ENCODE measurements around the gene SMARCA2.
A peak's percentile ranks its signal among the peaks of the same experiment; 100 is the strongest.

SMARCA2 gene

GRCh38 chr9:2093920-2094597 lies 78.9 kb downstream of the SMARCA2 start:
- Histone ChIP-seq H4K91ac (ENCODE audit: low read length) (no peak overlapping the region), H3K36me3 (ENCODE audit: control insufficient read depth in 1 of 2, insufficient read depth in 2 of 2, low read depth in 1 of 2, low read length in 2 of 2) (peaks cover 6 to 90% of the 10 kb centered on the region in 2 experiments), H4K8ac (ENCODE audit: low read length) (no peak overlapping the region), H3K4ac (ENCODE audit: low read depth in 1 of 2, low read length in 2 of 2) (no peak overlapping the region), H2BK5ac (ENCODE audit: low read depth, low read length, poor library complexity, severe bottlenecking) (no peak overlapping the region), H2BK15ac (ENCODE audit: low read depth, poor library complexity, severe bottlenecking) (no peak overlapping the region), H3K4me3 (ENCODE audit: insufficient read depth in 1 of 2, low read depth in 1 of 2, low read length in 2 of 2) (no peak overlapping the region), H3K9me3 (ENCODE audit: control insufficient read depth, low read length) (no peaks in the 10 kb centered on the region), H3K4me1 (ENCODE audit: control insufficient read depth, insufficient read depth, low read depth, low read length) (peaks cover 3% of the 10 kb centered on the region), H2BK120ac (ENCODE audit: low read depth, low read length) (no peak overlapping the region), H3K18ac (ENCODE audit: low read depth in 1 of 2, low read length in 2 of 2) (no peak overlapping the region), H3K79me1 (replicated peaks; ENCODE audit: low read length, poor library complexity, severe bottlenecking) (peaks cover 8% of the 10 kb centered on the region), H3K23ac (ENCODE audit: low read length in 2 of 2) (no peak overlapping the region), H2AK5ac (ENCODE audit: low read length, severe bottlenecking) (no peak overlapping the region), H3K27me3 (ENCODE audit: control insufficient read depth in 1 of 2, insufficient read depth in 1 of 2, low read length in 2 of 2) (no peaks in the 10 kb centered on the region), H3K4me2 (ENCODE audit: low read length, poor library complexity, severe bottlenecking) (no peak overlapping the region), H2AFZ (ENCODE audit: low read depth, low read length) (no peak overlapping the region), H3K14ac (ENCODE audit: low read length in 2 of 2) (peak overlapping the region in 1 of 2 experiments; percentile 26), H3K9ac (ENCODE audit: low read length) (no peak overlapping the region), H3K27ac (ENCODE audit: low read length, poor library complexity, severe bottlenecking) (no peak overlapping the region), H2BK12ac (ENCODE audit: low read length in 2 of 2) (no peak overlapping the region)
- 0% methylated on average over 1 of the region's 2 CpGs for WGBS
- peak; percentile 29 for DNase-seq

GRCh38 chr9:2096376-2096970 lies 81.3 kb downstream of the SMARCA2 start:
- WGBS = 85% methylated on average over 5 of the region's 6 CpGs
- peaks cover 8% of the 10 kb centered on the region for H3K79me1 ChIP-seq (replicated peaks; ENCODE audit: low read length, poor library complexity, severe bottlenecking)
- H3K27me3 ChIP-seq (ENCODE audit: control insufficient read depth in 1 of 2, insufficient read depth in 1 of 2, low read length in 2 of 2) = no peaks in the 10 kb centered on the region

GRCh38 chr9:2106666-2107065 lies 91.5 kb downstream of the SMARCA2 start:
- DNase-seq = no peak
- Histone ChIP-seq H3K27ac (ENCODE audit: low read length, poor library complexity, severe bottlenecking) (no peak overlapping the region), H2BK15ac (ENCODE audit: low read depth, poor library complexity, severe bottlenecking) (no peak overlapping the region), H3K23ac (ENCODE audit: low read length in 2 of 2) (no peak overlapping the region), H3K4me1 (ENCODE audit: control insufficient read depth, insufficient read depth, low read depth, low read length) (no peaks in the 10 kb centered on the region), H3K4me2 (ENCODE audit: low read length, poor library complexity, severe bottlenecking) (no peak overlapping the region), H3K18ac (ENCODE audit: low read depth in 1 of 2, low read length in 2 of 2) (no peak overlapping the region), H3K79me1 (replicated peaks; ENCODE audit: low read length, poor library complexity, severe bottlenecking) (peaks cover 2% of the 10 kb centered on the region), H2BK12ac (ENCODE audit: low read length in 2 of 2) (no peak overlapping the region), H3K4me3 (ENCODE audit: insufficient read depth in 1 of 2, low read depth in 1 of 2, low read length in 2 of 2) (no peak overlapping the region), H3K27me3 (ENCODE audit: control insufficient read depth in 1 of 2, insufficient read depth in 1 of 2, low read length in 2 of 2) (no peaks in the 10 kb centered on the region), H4K8ac (ENCODE audit: low read length) (no peak overlapping the region), H3K9me3 (ENCODE audit: control insufficient read depth, low read length) (no peaks in the 10 kb centered on the region), H4K91ac (ENCODE audit: low read length) (no peak overlapping the region), H3K14ac (ENCODE audit: low read length in 2 of 2) (no peak overlapping the region), H2BK120ac (ENCODE audit: low read depth, low read length) (no peak overlapping the region), H2AK5ac (ENCODE audit: low read length, severe bottlenecking) (no peak overlapping the region), H3K9ac (ENCODE audit: low read length) (no peak overlapping the region), H3K4ac (ENCODE audit: low read depth in 1 of 2, low read length in 2 of 2) (no peak overlapping the region), H3K36me3 (ENCODE audit: control insufficient read depth in 1 of 2, insufficient read depth in 2 of 2, low read depth in 1 of 2, low read length in 2 of 2) (peaks cover 0 to 75% of the 10 kb centered on the region in 2 experiments), H2AFZ (ENCODE audit: low read depth, low read length) (no peak overlapping the region), H2BK5ac (ENCODE audit: low read depth, low read length, poor library complexity, severe bottlenecking) (no peak overlapping the region)
- WGBS = no CpG with 5 or more reads among the region's 1 CpG

More at GRCh38 chr9:2096376-2096970, 81.3 kb downstream of the SMARCA2 start:
- Histone ChIP-seq H3K4me2 (ENCODE audit: low read length, poor library complexity, severe bottlenecking) (no peak overlapping the region), H3K36me3 (ENCODE audit: control insufficient read depth in 1 of 2, insufficient read depth in 2 of 2, low read depth in 1 of 2, low read length in 2 of 2) (peaks cover 16 to 88% of the 10 kb centered on the region in 2 experiments), H3K18ac (ENCODE audit: low read depth in 1 of 2, low read length in 2 of 2) (no peak overlapping the region), H3K4me3 (ENCODE audit: insufficient read depth in 1 of 2, low read depth in 1 of 2, low read length in 2 of 2) (no peak overlapping the region), H3K4ac (ENCODE audit: low read depth in 1 of 2, low read length in 2 of 2) (no peak overlapping the region), H2BK12ac (ENCODE audit: low read length in 2 of 2) (no peak overlapping the region), H3K9ac (ENCODE audit: low read length) (no peak overlapping the region), H2BK5ac (ENCODE audit: low read depth, low read length, poor library complexity, severe bottlenecking) (no peak overlapping the region), H3K4me1 (ENCODE audit: control insufficient read depth, insufficient read depth, low read depth, low read length) (peaks cover 3% of the 10 kb centered on the region), H2BK15ac (ENCODE audit: low read depth, poor library complexity, severe bottlenecking) (no peak overlapping the region), H3K9me3 (ENCODE audit: control insufficient read depth, low read length) (no peaks in the 10 kb centered on the region), H3K27ac (ENCODE audit: low read length, poor library complexity, severe bottlenecking) (no peak overlapping the region), H3K14ac (ENCODE audit: low read length in 2 of 2) (no peak overlapping the region), H2AFZ (ENCODE audit: low read depth, low read length) (no peak overlapping the region), H4K91ac (ENCODE audit: low read length) (no peak overlapping the region), H2BK120ac (ENCODE audit: low read depth, low read length) (no peak overlapping the region), H2AK5ac (ENCODE audit: low read length, severe bottlenecking) (no peak overlapping the region), H4K8ac (ENCODE audit: low read length) (no peak overlapping the region), H3K23ac (ENCODE audit: low read length in 2 of 2) (no peak overlapping the region)
- peak; percentile 6 for DNase-seq

GRCh38 chr9:2107906-2108451 lies 92.8 kb downstream of the SMARCA2 start:
- 96% methylated on average over 5 of the region's 5 CpGs for WGBS
- H3K36me3 ChIP-seq (ENCODE audit: control insufficient read depth in 1 of 2, insufficient read depth in 2 of 2, low read depth in 1 of 2, low read length in 2 of 2) = peaks cover 0 to 77% of the 10 kb centered on the region in 2 experiments
- DNase-seq = no peak
- H3K4me3 ChIP-seq (ENCODE audit: insufficient read depth in 1 of 2, low read depth in 1 of 2, low read length in 2 of 2) = no peak overlapping the region
- H3K14ac ChIP-seq (ENCODE audit: low read length in 2 of 2) = no peak overlapping the region
- H3K9ac ChIP-seq (ENCODE audit: low read length) = no peak overlapping the region
- H3K9me3 ChIP-seq (ENCODE audit: control insufficient read depth, low read length) = no peaks in the 10 kb centered on the region
- H3K23ac ChIP-seq (ENCODE audit: low read length in 2 of 2) = no peak overlapping the region
- H2AFZ ChIP-seq (ENCODE audit: low read depth, low read length) = no peak overlapping the region
- peaks cover 2% of the 10 kb centered on the region for H3K79me1 ChIP-seq (replicated peaks; ENCODE audit: low read length, poor library complexity, severe bottlenecking)
- no peak overlapping the region for H2BK120ac ChIP-seq (ENCODE audit: low read depth, low read length)
- no peak overlapping the region for H2AK5ac ChIP-seq (ENCODE audit: low read length, severe bottlenecking)
- no peak overlapping the region for H4K91ac ChIP-seq (ENCODE audit: low read length)
- H3K4ac ChIP-seq (ENCODE audit: low read depth in 1 of 2, low read length in 2 of 2) = no peak overlapping the region
- no peak overlapping the region for H4K8ac ChIP-seq (ENCODE audit: low read length)
- no peaks in the 10 kb centered on the region for H3K27me3 ChIP-seq (ENCODE audit: control insufficient read depth in 1 of 2, insufficient read depth in 1 of 2, low read length in 2 of 2)
- H2BK5ac ChIP-seq (ENCODE audit: low read depth, low read length, poor library complexity, severe bottlenecking) = no peak overlapping the region
- H2BK15ac ChIP-seq (ENCODE audit: low read depth, poor library complexity, severe bottlenecking) = no peak overlapping the region
- H3K4me1 ChIP-seq (ENCODE audit: control insufficient read depth, insufficient read depth, low read depth, low read length) = no peaks in the 10 kb centered on the region
- no peak overlapping the region for H3K18ac ChIP-seq (ENCODE audit: low read depth in 1 of 2, low read length in 2 of 2)
- H2BK12ac ChIP-seq (ENCODE audit: low read length in 2 of 2) = no peak overlapping the region
- H3K27ac ChIP-seq (ENCODE audit: low read length, poor library complexity, severe bottlenecking) = no peak overlapping the region
- H3K4me2 ChIP-seq (ENCODE audit: low read length, poor library complexity, severe bottlenecking) = no peak overlapping the region
